Progenitor cell of endocrine pancreas (in vitro differentiated cells): ENCODE results near the gene ALDOC. TPM values are rescaled to one million over a fixed set of nuclear protein-coding genes. Genes with fewer than 3 reads are reported as not detected.

Source experiments
- DNase-seq: peaks from one replicate; pipeline ENCODE4 v3.0.0; 2021; ENCODE audit warnings: low spot score; ENCODE audit not compliant: unreplicated experiment
- H3K27ac Mint-ChIP-seq: 2 replicates; pipeline ENCODE4 v1.8.0; 2021; ENCODE audit warnings: mild to moderate bottlenecking, moderate library complexity, mixed read lengths
- H3K27me3 Mint-ChIP-seq: 2 replicates; pipeline ENCODE4 v1.8.0; 2021; ENCODE audit warnings: mixed read lengths
- H3K36me3 Mint-ChIP-seq: 2 replicates; pipeline ENCODE4 v1.8.0; 2022; ENCODE audit warnings: mixed read lengths; ENCODE audit not compliant: insufficient read depth
- H3K4me1 Mint-ChIP-seq: 2 replicates; pipeline ENCODE4 v1.8.0; 2021; ENCODE audit warnings: low read depth, mixed read lengths
- H3K4me3 Mint-ChIP-seq: 2 replicates; pipeline ENCODE4 v1.8.0; 2021; ENCODE audit warnings: low read depth, mild to moderate bottlenecking, moderate library complexity, mixed read lengths
- H3K9me3 Mint-ChIP-seq: 2 replicates; pipeline ENCODE4 v1.8.0; 2021; ENCODE audit warnings: low read depth, mixed read lengths
- long read RNA-seq: library from polyadenylated mRNA; unstranded; transcript quantifications from one replicate; pipeline ENCODE4 v2.0.0, GENCODE V29; 2020
- total RNA-seq: library from RNA; stranded (reverse); gene quantifications from 2 replicates; pipeline ENCODE4 v1.2.1, GENCODE V29; 2021
- TF ChIP-seq, protein P1 (sequence below): fragments of 200-600 bp; sonication (generic); IDR thresholded peaks from one replicate; pipeline ENCODE4 v1.5.0; 2021; ENCODE audit warnings: antibody characterized with exemption, mild to moderate bottlenecking; ENCODE audit not compliant: unreplicated experiment

The ALDOC gene
- total RNA-seq, result 4.8 and 5.6 TPM in 2 replicates
- long read RNA-seq, transcript ALDOC-201 (9 exons, 1,982 nt), result major isoform, 18 of 18 reads
- long read RNA-seq, partial matches to known transcripts, result 0 of 18 reads
- long read RNA-seq, other reads (novel, unspliced or antisense), result 0 of 18 reads

DNA sequence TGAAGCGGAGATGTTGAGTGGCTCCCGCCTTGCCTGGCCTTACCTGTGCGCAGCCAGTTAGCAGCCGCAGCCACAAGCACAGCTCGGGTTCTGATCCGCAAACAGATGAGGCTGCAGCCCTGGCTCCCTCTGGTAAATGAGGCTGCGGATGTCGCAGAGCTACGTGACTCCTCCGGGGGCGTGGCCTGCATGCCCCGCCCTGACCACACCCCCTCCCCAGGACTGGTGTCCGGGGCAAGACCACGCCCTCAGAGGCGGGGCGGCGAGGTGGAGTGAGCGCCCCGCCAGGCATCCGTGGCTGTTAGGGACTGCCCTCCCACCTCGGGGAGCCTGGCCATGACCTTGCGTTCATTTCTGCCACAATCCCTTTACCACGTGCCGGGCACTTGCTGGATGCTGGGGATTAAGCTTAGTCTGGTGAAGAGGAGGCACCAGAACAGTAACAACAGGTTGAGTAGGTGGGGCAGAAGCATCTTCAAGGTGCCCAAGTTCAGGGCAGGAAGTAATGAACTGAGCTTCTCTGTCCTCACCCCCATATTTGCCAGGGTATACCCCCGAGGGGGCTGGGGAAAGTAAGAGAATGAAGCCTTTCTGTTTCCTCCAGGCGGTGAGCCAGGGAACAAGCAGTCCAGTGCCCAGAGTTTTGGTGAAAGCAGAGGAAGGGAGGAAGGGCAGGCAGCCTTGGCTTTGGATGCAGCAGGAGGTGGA is at the start of gene ALDOC:
TSS of gene ALDOC (minus strand) at position 138 of the 708 bp plus-strand sequence. CDS start 1,363 bp downstream, outside the sequence.
- TF ChIP-seq, protein P1, sequence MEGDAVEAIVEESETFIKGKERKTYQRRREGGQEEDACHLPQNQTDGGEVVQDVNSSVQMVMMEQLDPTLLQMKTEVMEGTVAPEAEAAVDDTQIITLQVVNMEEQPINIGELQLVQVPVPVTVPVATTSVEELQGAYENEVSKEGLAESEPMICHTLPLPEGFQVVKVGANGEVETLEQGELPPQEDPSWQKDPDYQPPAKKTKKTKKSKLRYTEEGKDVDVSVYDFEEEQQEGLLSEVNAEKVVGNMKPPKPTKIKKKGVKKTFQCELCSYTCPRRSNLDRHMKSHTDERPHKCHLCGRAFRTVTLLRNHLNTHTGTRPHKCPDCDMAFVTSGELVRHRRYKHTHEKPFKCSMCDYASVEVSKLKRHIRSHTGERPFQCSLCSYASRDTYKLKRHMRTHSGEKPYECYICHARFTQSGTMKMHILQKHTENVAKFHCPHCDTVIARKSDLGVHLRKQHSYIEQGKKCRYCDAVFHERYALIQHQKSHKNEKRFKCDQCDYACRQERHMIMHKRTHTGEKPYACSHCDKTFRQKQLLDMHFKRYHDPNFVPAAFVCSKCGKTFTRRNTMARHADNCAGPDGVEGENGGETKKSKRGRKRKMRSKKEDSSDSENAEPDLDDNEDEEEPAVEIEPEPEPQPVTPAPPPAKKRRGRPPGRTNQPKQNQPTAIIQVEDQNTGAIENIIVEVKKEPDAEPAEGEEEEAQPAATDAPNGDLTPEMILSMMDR, result no peak
- peaks cover 10% of the 10 kb centered on the region for H3K36me3 Mint-ChIP-seq
- peaks cover 6% of the 10 kb centered on the region for H3K4me1 Mint-ChIP-seq
- H3K27me3 Mint-ChIP-seq, result peaks cover 15% of the 10 kb centered on the region
- DNase-seq, result peak; percentile 84
- no peak within 1 kb of the TSS for H3K27ac Mint-ChIP-seq
- no peaks in the 10 kb centered on the region for H3K9me3 Mint-ChIP-seq
- H3K4me3 Mint-ChIP-seq, result peak within 1 kb of the TSS; percentile 45

DNA sequence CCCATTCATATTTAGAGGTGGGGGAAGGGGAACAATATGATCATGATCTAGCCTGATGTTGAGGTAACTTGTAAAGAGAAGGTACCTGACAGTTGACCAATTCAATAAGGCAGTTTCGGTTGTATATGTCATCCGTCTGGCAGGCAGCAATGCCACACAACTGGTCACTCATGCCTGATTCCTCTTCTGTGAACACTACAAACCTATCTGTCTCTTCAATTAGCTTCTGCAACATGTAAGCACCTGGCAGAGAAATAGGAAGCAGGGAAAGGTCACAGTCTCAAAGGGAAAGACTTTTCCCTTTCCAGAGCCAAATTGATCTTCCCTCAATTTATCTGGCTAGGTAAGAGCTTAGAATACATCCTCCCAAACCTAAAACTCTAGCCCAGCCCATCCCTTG is 47.5 kb upstream of the ALDOC start:
- Mint-ChIP-seq H3K9me3 (no peaks in the 10 kb centered on the region), H3K4me1 (no peaks in the 10 kb centered on the region), H3K27me3 (no peaks in the 10 kb centered on the region), H3K36me3 (peaks cover 31% of the 10 kb centered on the region), H3K27ac (no peak overlapping the region), H3K4me3 (no peak overlapping the region)
- TF ChIP-seq, protein P1, result no peak
- DNase-seq, result no peak

GRCh38 chr17:28623696-28624095 is 47.0 kb upstream of the ALDOC start:
- H3K36me3 Mint-ChIP-seq, result peaks cover 33% of the 10 kb centered on the region
- H3K27me3 Mint-ChIP-seq, result no peaks in the 10 kb centered on the region
- no peaks in the 10 kb centered on the region for H3K4me1 Mint-ChIP-seq
- no peak overlapping the region for H3K27ac Mint-ChIP-seq
- no peaks in the 10 kb centered on the region for H3K9me3 Mint-ChIP-seq
- TF ChIP-seq, protein P1, result no peak
- DNase-seq, result no peak
- H3K4me3 Mint-ChIP-seq, result no peak overlapping the region

DNA sequence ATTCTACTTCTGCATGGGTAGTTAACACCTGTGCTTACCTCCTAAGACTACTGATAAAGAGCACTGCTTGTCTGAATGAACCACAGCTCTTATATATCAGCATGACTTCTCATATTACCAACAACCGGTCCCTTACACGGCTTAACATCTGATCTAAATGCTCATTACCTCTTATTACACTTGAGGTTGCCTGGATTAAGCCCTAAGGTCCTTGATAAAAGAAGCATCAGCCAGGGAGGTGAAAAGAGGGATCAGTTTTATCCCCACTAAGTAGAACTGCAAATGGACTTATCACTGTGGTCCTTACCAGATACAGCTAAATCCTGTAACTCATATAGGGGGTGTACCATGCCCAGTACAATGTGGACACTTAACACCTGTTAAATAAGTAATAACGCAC is 45.5 kb upstream of the ALDOC start:
- TF ChIP-seq, protein P1, result no peak
- no peaks in the 10 kb centered on the region for H3K9me3 Mint-ChIP-seq
- H3K27me3 Mint-ChIP-seq, result no peaks in the 10 kb centered on the region
- DNase-seq, result no peak
- no peaks in the 10 kb centered on the region for H3K4me1 Mint-ChIP-seq
- no peak overlapping the region for H3K27ac Mint-ChIP-seq
- H3K4me3 Mint-ChIP-seq, result no peak overlapping the region
- H3K36me3 Mint-ChIP-seq, result peaks cover 36% of the 10 kb centered on the region

DNA sequence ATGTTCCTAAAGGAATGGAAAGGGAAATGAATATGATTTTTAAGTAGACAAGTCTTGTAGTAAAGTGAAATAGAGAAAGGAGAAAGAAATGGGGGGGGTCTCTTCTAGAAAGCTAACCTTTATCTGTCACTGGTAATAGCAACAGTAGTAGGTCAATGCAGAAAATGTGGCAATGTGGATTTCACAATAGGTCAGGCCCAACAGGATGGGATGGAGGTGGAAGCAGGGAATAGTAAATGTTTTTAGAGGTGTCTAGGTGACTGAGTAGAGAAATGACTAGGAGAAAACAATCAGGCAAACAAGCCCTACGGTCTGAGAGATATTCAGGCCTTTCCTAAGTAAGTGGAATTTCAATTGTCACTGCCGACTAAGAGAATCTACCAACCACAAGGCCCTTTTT is 43.3 kb upstream of the ALDOC start:
- TF ChIP-seq, protein P1, result no peak
- no peak overlapping the region for H3K27ac Mint-ChIP-seq
- H3K9me3 Mint-ChIP-seq, result no peaks in the 10 kb centered on the region
- no peak for DNase-seq
- peaks cover 42% of the 10 kb centered on the region for H3K36me3 Mint-ChIP-seq
- H3K4me3 Mint-ChIP-seq, result no peak overlapping the region
- no peaks in the 10 kb centered on the region for H3K27me3 Mint-ChIP-seq
- H3K4me1 Mint-ChIP-seq, result no peaks in the 10 kb centered on the region
